ENCODE measurements around the gene TRH.

Gene TRH

GRCh38 chr3:129974564-129974832, at the start of gene TRH:
TRH (plus strand) TSS chr3:129974720; CDS start chr3:129975817, 1,097 bp downstream.
- no peak for DNase-seq (ENCODE audit: low read depth)

GRCh38 chr3:129927072-129927471, 47.4 kb upstream of the TRH start:
- no peak for DNase-seq (ENCODE audit: low read depth)

- no peak for DNase-seq (ENCODE audit: low read depth)
Observed at GRCh38 chr3:129929383-129929782, 45.1 kb upstream of the TRH start.

- no peak for DNase-seq (ENCODE audit: low read depth)
Observed at GRCh38 chr3:129933471-129933870, 41.0 kb upstream of the TRH start.

- DNase-seq (ENCODE audit: low read depth): peak; percentile 3
Observed at GRCh38 chr3:129934234-129935123, 40.0 kb upstream of the TRH start.

- DNase-seq (ENCODE audit: low read depth): no peak
Observed at GRCh38 chr3:129936757-129937156, 37.8 kb upstream of the TRH start.

- DNase-seq (ENCODE audit: low read depth): no peak
Observed at GRCh38 chr3:129937717-129938116, 36.8 kb upstream of the TRH start.

GRCh38 chr3:129938140-129938930, 36.2 kb upstream of the TRH start:
- no peak for DNase-seq (ENCODE audit: low read depth)

GRCh38 chr3:129940086-129940485, 34.4 kb upstream of the TRH start:
- no peak for DNase-seq (ENCODE audit: low read depth)

GRCh38 chr3:129942296-129942695, 32.2 kb upstream of the TRH start:
- peak; percentile 24 for DNase-seq (ENCODE audit: low read depth)

GRCh38 chr3:129943020-129943419, 31.5 kb upstream of the TRH start:
- no peak for DNase-seq (ENCODE audit: low read depth)

- DNase-seq (ENCODE audit: low read depth): no peak
Observed at GRCh38 chr3:129944709-129945108, 29.8 kb upstream of the TRH start.

- DNase-seq (ENCODE audit: low read depth): no peak
Observed at GRCh38 chr3:129947538-129948240, 26.8 kb upstream of the TRH start.

- no peak for DNase-seq (ENCODE audit: low read depth)
Observed at GRCh38 chr3:129950318-129951046, 24.0 kb upstream of the TRH start.

- no peak for DNase-seq (ENCODE audit: low read depth)
Observed at GRCh38 chr3:129952556-129953355, 21.8 kb upstream of the TRH start.

- no peak for DNase-seq (ENCODE audit: low read depth)
Observed at GRCh38 chr3:129953621-129954020, 20.9 kb upstream of the TRH start.

GRCh38 chr3:129954514-129954913, 20.0 kb upstream of the TRH start:
- no peak for DNase-seq (ENCODE audit: low read depth)

- DNase-seq (ENCODE audit: low read depth): no peak
Observed at GRCh38 chr3:129956936-129957335, 17.6 kb upstream of the TRH start.

GRCh38 chr3:129958755-129959154, 15.8 kb upstream of the TRH start:
- no peak for DNase-seq (ENCODE audit: low read depth)

GRCh38 chr3:129961141-129961541, 13.4 kb upstream of the TRH start:
- no peak for DNase-seq (ENCODE audit: low read depth)

- no peak for DNase-seq (ENCODE audit: low read depth)
Observed at GRCh38 chr3:129962600-129962999, 11.9 kb upstream of the TRH start.

Measured in activated T-cell treated with anti-CD3 and anti-CD28 coated beads for 48 hours (primary cell).